Measurements from ENCODE around the gene AGPAT4.

AGPAT4 gene

GRCh38 chr6:161139766-161140553 lies 133.9 kb downstream of the AGPAT4 start:
- Histone ChIP-seq H3K36me3 (ENCODE audit: control insufficient read depth in 4 of 4, insufficient read depth in 4 of 4, low read length in 3 of 4) (peaks cover 0 to 55% (median 10%) of the 10 kb centered on the region in 4 experiments), H3K4me3 (ENCODE audit: control insufficient read depth in 1 of 7, extremely low read depth in 1 of 7, insufficient read depth in 4 of 7, low read depth in 2 of 7, low read length in 6 of 7) (no peak overlapping the region), H3K4me1 (ENCODE audit: control extremely low read depth in 1 of 4, control insufficient read depth in 4 of 4, insufficient read depth in 4 of 4, low read length in 3 of 4) (no peaks in the 10 kb centered on the region), H3K27me3 (replicated peaks in 2 of 5; ENCODE audit: control insufficient read depth in 4 of 5, insufficient read depth in 5 of 5, low read length in 4 of 5) (no peaks in the 10 kb centered on the region), H3K27ac (ENCODE audit: insufficient read depth in 1 of 2, low read depth in 1 of 2, low read length in 2 of 2, poor library complexity in 1 of 2, severe bottlenecking in 2 of 2) (no peak overlapping the region), H3K9me3 (ENCODE audit: control extremely low read depth in 1 of 5, control insufficient read depth in 4 of 5, insufficient read depth in 2 of 5, low read depth in 1 of 5, low read length in 4 of 5) (no peaks in the 10 kb centered on the region)
- CTCF ChIA-PET: interaction anchor here (1.0 kb wide), 1 partner anchor 231 kb away, joined by 4 read pairs; no protein-coding TSS in a partner anchor
- 96% methylated on average over 23 of the region's 28 CpGs for WGBS (ENCODE audit: insufficient coverage)
- POLR2A ChIA-PET: interaction anchor here (0.7 kb wide), 1 partner anchor 11 kb away, joined by 4 read pairs; no protein-coding TSS in a partner anchor
- DNase-seq: no peak

- POLR2A ChIA-PET: no interaction called here
- no peaks in the 10 kb centered on the region for H3K4me1 ChIP-seq (ENCODE audit: control extremely low read depth in 1 of 4, control insufficient read depth in 4 of 4, insufficient read depth in 4 of 4, low read length in 3 of 4)
- H3K4me3 ChIP-seq (ENCODE audit: control insufficient read depth in 1 of 7, extremely low read depth in 1 of 7, insufficient read depth in 4 of 7, low read depth in 2 of 7, low read length in 6 of 7): no peak overlapping the region
- no peaks in the 10 kb centered on the region for H3K9me3 ChIP-seq (ENCODE audit: control extremely low read depth in 1 of 5, control insufficient read depth in 4 of 5, insufficient read depth in 2 of 5, low read depth in 1 of 5, low read length in 4 of 5)
- 97% methylated on average over 16 of the region's 18 CpGs for WGBS (ENCODE audit: insufficient coverage)
- no peak for DNase-seq
- no peak overlapping the region for H3K27ac ChIP-seq (ENCODE audit: insufficient read depth in 1 of 2, low read depth in 1 of 2, low read length in 2 of 2, poor library complexity in 1 of 2, severe bottlenecking in 2 of 2)
- H3K27me3 ChIP-seq (replicated peaks in 2 of 5; ENCODE audit: control insufficient read depth in 4 of 5, insufficient read depth in 5 of 5, low read length in 4 of 5): no peaks in the 10 kb centered on the region
- peaks cover 0 to 57% (median 12%) of the 10 kb centered on the region in 4 experiments for H3K36me3 ChIP-seq (ENCODE audit: control insufficient read depth in 4 of 4, insufficient read depth in 4 of 4, low read length in 3 of 4)
- CTCF ChIA-PET: no interaction called here
These were observed 134.5 kb downstream of the AGPAT4 start for GRCh38 chr6:161139304-161139765.

GRCh38 chr6:161138543-161139303 lies 135.1 kb downstream of the AGPAT4 start:
- Histone ChIP-seq H3K27me3 (replicated peaks in 2 of 5; ENCODE audit: control insufficient read depth in 4 of 5, insufficient read depth in 5 of 5, low read length in 4 of 5) (no peaks in the 10 kb centered on the region), H3K9me3 (ENCODE audit: control extremely low read depth in 1 of 5, control insufficient read depth in 4 of 5, insufficient read depth in 2 of 5, low read depth in 1 of 5, low read length in 4 of 5) (no peaks in the 10 kb centered on the region), H3K27ac (ENCODE audit: insufficient read depth in 1 of 2, low read depth in 1 of 2, low read length in 2 of 2, poor library complexity in 1 of 2, severe bottlenecking in 2 of 2) (no peak overlapping the region), H3K4me1 (ENCODE audit: control extremely low read depth in 1 of 4, control insufficient read depth in 4 of 4, insufficient read depth in 4 of 4, low read length in 3 of 4) (no peaks in the 10 kb centered on the region), H3K36me3 (ENCODE audit: control insufficient read depth in 4 of 4, insufficient read depth in 4 of 4, low read length in 3 of 4) (peaks cover 0 to 59% (median 13%) of the 10 kb centered on the region in 4 experiments), H3K4me3 (ENCODE audit: control insufficient read depth in 1 of 7, extremely low read depth in 1 of 7, insufficient read depth in 4 of 7, low read depth in 2 of 7, low read length in 6 of 7) (no peak overlapping the region)
- no peak for DNase-seq
- ChIA-PET POLR2A (no interaction called here), CTCF (interaction anchor here (1.1 kb wide), 1 partner anchor 14 kb away, joined by 3 read pairs; no protein-coding TSS in a partner anchor)
- WGBS (ENCODE audit: insufficient coverage): 95% methylated on average over 21 of the region's 23 CpGs

- no peak overlapping the region for H3K27ac ChIP-seq (ENCODE audit: insufficient read depth in 1 of 2, low read depth in 1 of 2, low read length in 2 of 2, poor library complexity in 1 of 2, severe bottlenecking in 2 of 2)
- H3K9me3 ChIP-seq (ENCODE audit: control extremely low read depth in 1 of 5, control insufficient read depth in 4 of 5, insufficient read depth in 2 of 5, low read depth in 1 of 5, low read length in 4 of 5): no peaks in the 10 kb centered on the region
- no peak overlapping the region for H3K4me3 ChIP-seq (ENCODE audit: control insufficient read depth in 1 of 7, extremely low read depth in 1 of 7, insufficient read depth in 4 of 7, low read depth in 2 of 7, low read length in 6 of 7)
- H3K4me1 ChIP-seq (ENCODE audit: control extremely low read depth in 1 of 4, control insufficient read depth in 4 of 4, insufficient read depth in 4 of 4, low read length in 3 of 4): no peaks in the 10 kb centered on the region
- DNase-seq: no peak
- H3K27me3 ChIP-seq (replicated peaks in 2 of 5; ENCODE audit: control insufficient read depth in 4 of 5, insufficient read depth in 5 of 5, low read length in 4 of 5): no peaks in the 10 kb centered on the region
- ChIA-PET CTCF (interaction anchor here (1.1 kb wide), 1 partner anchor 15 kb away, joined by 3 read pairs; no protein-coding TSS in a partner anchor), POLR2A (no interaction called here)
- 97% methylated on average over 6 of the region's 12 CpGs for WGBS (ENCODE audit: insufficient coverage)
- peaks cover 2 to 53% (median 16%) of the 10 kb centered on the region in 4 experiments for H3K36me3 ChIP-seq (ENCODE audit: control insufficient read depth in 4 of 4, insufficient read depth in 4 of 4, low read length in 3 of 4)
These were observed 135.9 kb downstream of the AGPAT4 start for GRCh38 chr6:161137839-161138542.

GRCh38 chr6:161137320-161137719 lies 136.5 kb downstream of the AGPAT4 start:
- ChIA-PET POLR2A (no interaction called here), CTCF (interaction anchor here (1.1 kb wide), 1 partner anchor 234 kb away, joined by 3 read pairs; no protein-coding TSS in a partner anchor)
- no peaks in the 10 kb centered on the region for H3K4me1 ChIP-seq (ENCODE audit: control extremely low read depth in 1 of 4, control insufficient read depth in 4 of 4, insufficient read depth in 4 of 4, low read length in 3 of 4)
- H3K27me3 ChIP-seq (replicated peaks in 2 of 5; ENCODE audit: control insufficient read depth in 4 of 5, insufficient read depth in 5 of 5, low read length in 4 of 5): no peaks in the 10 kb centered on the region
- no peak for DNase-seq
- 93% methylated on average over 10 of the region's 11 CpGs for WGBS (ENCODE audit: insufficient coverage)
- H3K4me3 ChIP-seq (ENCODE audit: control insufficient read depth in 1 of 7, extremely low read depth in 1 of 7, insufficient read depth in 4 of 7, low read depth in 2 of 7, low read length in 6 of 7): no peak overlapping the region
- H3K36me3 ChIP-seq (ENCODE audit: control insufficient read depth in 4 of 4, insufficient read depth in 4 of 4, low read length in 3 of 4): peaks cover 2 to 52% (median 20%) of the 10 kb centered on the region in 4 experiments
- H3K27ac ChIP-seq (ENCODE audit: insufficient read depth in 1 of 2, low read depth in 1 of 2, low read length in 2 of 2, poor library complexity in 1 of 2, severe bottlenecking in 2 of 2): no peak overlapping the region
- H3K9me3 ChIP-seq (ENCODE audit: control extremely low read depth in 1 of 5, control insufficient read depth in 4 of 5, insufficient read depth in 2 of 5, low read depth in 1 of 5, low read length in 4 of 5): no peaks in the 10 kb centered on the region

GRCh38 chr6:161136655-161137054 lies 137.2 kb downstream of the AGPAT4 start:
- POLR2A ChIA-PET: interaction anchor here (0.6 kb wide), 1 partner anchor 193 kb away, joined by 5 read pairs; no protein-coding TSS in a partner anchor
- Histone ChIP-seq H3K27ac (ENCODE audit: insufficient read depth in 1 of 2, low read depth in 1 of 2, low read length in 2 of 2, poor library complexity in 1 of 2, severe bottlenecking in 2 of 2) (no peak overlapping the region), H3K4me3 (ENCODE audit: control insufficient read depth in 1 of 7, extremely low read depth in 1 of 7, insufficient read depth in 4 of 7, low read depth in 2 of 7, low read length in 6 of 7) (no peak overlapping the region), H3K4me1 (ENCODE audit: control extremely low read depth in 1 of 4, control insufficient read depth in 4 of 4, insufficient read depth in 4 of 4, low read length in 3 of 4) (no peaks in the 10 kb centered on the region), H3K9me3 (ENCODE audit: control extremely low read depth in 1 of 5, control insufficient read depth in 4 of 5, insufficient read depth in 2 of 5, low read depth in 1 of 5, low read length in 4 of 5) (no peaks in the 10 kb centered on the region), H3K27me3 (replicated peaks in 2 of 5; ENCODE audit: control insufficient read depth in 4 of 5, insufficient read depth in 5 of 5, low read length in 4 of 5) (no peaks in the 10 kb centered on the region), H3K36me3 (ENCODE audit: control insufficient read depth in 4 of 4, insufficient read depth in 4 of 4, low read length in 3 of 4) (peaks cover 2 to 55% (median 22%) of the 10 kb centered on the region in 4 experiments)
- no peak for DNase-seq
- WGBS (ENCODE audit: insufficient coverage): 98% methylated on average over 9 of the region's 11 CpGs
- CTCF ChIA-PET: interaction anchor here (1.1 kb wide), 1 partner anchor 234 kb away, joined by 3 read pairs; no protein-coding TSS in a partner anchor
